ENCODE results near the gene GHR.

Gene GHR

DNA sequence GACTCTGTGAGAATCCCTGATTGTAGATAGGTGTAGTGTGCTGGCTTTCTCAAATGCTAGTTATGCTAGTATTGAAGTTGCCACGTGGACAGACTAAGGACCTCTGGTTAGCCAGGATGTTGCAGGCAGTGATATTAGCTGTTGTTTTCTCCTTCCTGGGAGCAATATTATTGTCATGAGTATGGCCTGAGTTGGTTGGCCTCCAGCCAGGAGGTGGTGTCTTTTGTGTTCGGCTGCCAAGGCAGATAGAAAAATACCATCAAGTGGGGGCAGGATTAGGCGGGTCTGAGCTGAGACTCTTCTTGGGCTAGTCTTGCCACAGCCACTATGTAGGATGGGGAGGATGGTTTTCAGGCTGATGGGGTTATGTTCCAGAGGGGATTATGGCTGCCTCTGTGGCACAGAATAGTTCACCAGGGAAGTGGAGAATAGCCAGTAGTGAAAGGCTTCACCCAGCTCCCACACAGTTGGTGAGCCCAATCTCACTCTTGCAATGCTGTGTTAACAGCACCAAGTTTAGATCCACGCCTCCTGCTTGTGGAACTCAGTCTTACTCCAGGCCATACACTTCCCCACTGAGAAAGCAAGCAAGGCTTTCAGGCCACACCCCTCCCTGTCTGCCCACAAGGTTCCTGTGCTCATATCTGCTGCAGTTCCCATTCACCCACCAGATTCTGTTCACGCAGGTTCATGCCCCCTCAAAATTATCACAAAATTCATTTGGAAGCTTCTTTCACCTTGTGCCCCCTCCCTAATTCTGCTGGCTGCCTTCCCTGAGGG lies 31.2 kb downstream of the GHR start:
- in situ Hi-C loops (cut with MboI; ENCODE audit: low pct_unique_long_range_greater_than_20kb, low sequenced_read_pairs) = no loop called here
- no peak for DNase-seq

GRCh38 chr5:42461033-42461432 lies 37.8 kb downstream of the GHR start:
- in situ Hi-C loops (cut with MboI; ENCODE audit: low pct_unique_long_range_greater_than_20kb, low sequenced_read_pairs) = no loop called here
- no peak for DNase-seq

DNA sequence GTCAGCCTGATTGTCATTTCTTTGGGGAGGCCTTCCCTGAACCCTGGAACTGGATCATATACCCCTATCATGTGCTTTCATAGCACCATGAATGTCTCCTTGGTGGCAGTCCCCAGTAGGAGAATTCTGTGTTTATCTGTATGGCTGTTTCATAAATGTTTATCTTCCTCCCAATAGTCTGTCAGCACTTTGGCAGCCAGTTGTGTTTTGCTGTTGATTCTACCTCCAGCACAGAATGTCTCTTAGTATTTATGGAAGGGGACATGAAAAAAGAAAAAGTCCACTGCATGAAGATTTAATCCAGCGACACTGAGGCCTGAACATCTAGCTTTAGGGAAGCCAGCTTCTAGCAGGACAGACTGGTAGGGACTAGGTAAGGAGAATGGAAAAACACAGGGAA lies 38.3 kb downstream of the GHR start:
- no peak for DNase-seq
- in situ Hi-C loops (cut with MboI; ENCODE audit: low pct_unique_long_range_greater_than_20kb, low sequenced_read_pairs) = no loop called here

DNA sequence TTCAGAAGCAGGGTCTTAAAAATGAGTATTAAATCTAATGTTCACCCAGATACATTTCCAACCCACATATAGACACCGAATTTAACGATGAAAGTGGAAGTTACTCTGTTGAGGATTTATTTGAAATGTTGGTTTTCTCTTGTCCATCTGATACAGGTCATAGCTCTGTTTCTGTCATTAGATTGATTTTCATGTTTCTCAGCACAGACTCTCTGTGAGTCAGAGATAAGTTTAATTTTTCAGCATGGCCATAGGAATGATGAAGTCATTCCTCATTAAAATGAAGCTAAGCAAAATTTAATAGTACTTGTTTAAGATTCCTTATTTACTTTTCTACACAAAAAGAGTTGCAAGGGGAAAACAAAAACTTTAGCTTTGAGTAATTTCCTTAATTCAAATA lies 38.8 kb downstream of the GHR start:
- in situ Hi-C loops (cut with MboI; ENCODE audit: low pct_unique_long_range_greater_than_20kb, low sequenced_read_pairs) = no loop called here

GRCh38 chr5:42467572-42467971 lies 44.3 kb downstream of the GHR start:
- in situ Hi-C loops (cut with MboI; ENCODE audit: low pct_unique_long_range_greater_than_20kb, low sequenced_read_pairs) = no loop called here
- DNase-seq = no peak

More for the DNA sequence above, 38.8 kb downstream of the GHR start:
- DNase-seq = no peak

- in situ Hi-C loops (cut with MboI; ENCODE audit: low pct_unique_long_range_greater_than_20kb, low sequenced_read_pairs) = no loop called here
- no peak for DNase-seq
These were observed 44.8 kb downstream of the GHR start for GRCh38 chr5:42467981-42468524.

GRCh38 chr5:42483472-42484154 lies 60.4 kb downstream of the GHR start:
- DNase-seq = no peak
- in situ Hi-C loops (cut with MboI; ENCODE audit: low pct_unique_long_range_greater_than_20kb, low sequenced_read_pairs) = no loop called here

GRCh38 chr5:42487077-42487476 lies 63.8 kb downstream of the GHR start:
- DNase-seq = no peak
- in situ Hi-C loops (cut with MboI; ENCODE audit: low pct_unique_long_range_greater_than_20kb, low sequenced_read_pairs) = no loop called here

GRCh38 chr5:42487821-42488220 lies 64.6 kb downstream of the GHR start:
- in situ Hi-C loops (cut with MboI; ENCODE audit: low pct_unique_long_range_greater_than_20kb, low sequenced_read_pairs) = no loop called here
- no peak for DNase-seq

- no peak for DNase-seq
- in situ Hi-C loops (cut with MboI; ENCODE audit: low pct_unique_long_range_greater_than_20kb, low sequenced_read_pairs) = no loop called here
These were observed 67.6 kb downstream of the GHR start for GRCh38 chr5:42490831-42491230.

GRCh38 chr5:42491699-42492098 lies 68.5 kb downstream of the GHR start:
- no peak for DNase-seq
- in situ Hi-C loops (cut with MboI; ENCODE audit: low pct_unique_long_range_greater_than_20kb, low sequenced_read_pairs) = no loop called here

- DNase-seq = no peak
- in situ Hi-C loops (cut with MboI; ENCODE audit: low pct_unique_long_range_greater_than_20kb, low sequenced_read_pairs) = no loop called here
These were observed 69.7 kb downstream of the GHR start for GRCh38 chr5:42492974-42493373.

GRCh38 chr5:42494414-42494813 lies 71.2 kb downstream of the GHR start:
- in situ Hi-C loops (cut with MboI; ENCODE audit: low pct_unique_long_range_greater_than_20kb, low sequenced_read_pairs) = no loop called here
- DNase-seq = no peak

GRCh38 chr5:42495914-42496313 lies 72.7 kb downstream of the GHR start:
- no peak for DNase-seq

DNA sequence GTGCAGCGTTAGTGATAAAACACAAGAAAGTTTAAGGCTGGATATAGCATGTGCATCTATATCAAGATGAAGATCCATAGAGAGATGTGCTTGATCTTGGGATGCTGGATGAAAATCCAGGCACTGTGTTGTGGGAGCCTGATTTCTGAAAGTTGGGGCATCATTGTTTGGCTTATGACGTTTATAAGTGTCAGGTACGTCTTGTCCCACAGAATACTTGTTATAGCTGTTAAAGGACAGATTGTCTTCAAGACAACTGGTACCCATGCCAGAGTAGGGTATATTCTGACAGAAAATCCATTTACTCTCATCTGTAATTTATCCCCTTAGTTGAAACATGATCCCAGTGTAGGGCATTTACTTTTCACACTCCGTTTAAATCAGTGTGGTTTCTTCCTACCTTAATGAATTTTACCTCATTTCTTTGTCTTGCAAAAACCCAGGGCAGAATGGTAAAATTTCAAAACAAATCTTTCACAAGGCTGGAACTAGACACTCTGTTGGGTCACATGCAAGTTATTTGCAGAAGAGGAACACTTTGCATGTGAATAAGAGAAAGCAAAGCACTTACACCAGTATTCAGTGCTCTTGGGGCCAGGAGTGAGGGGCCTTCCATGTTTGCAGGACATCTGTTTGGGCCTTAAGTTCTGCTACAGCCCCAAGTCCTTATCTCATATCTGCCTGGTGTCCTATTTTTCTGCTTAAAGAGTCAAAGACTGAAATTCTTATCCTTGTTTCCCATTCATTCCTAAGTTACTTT lies 73.3 kb downstream of the GHR start:
- in situ Hi-C loops (cut with MboI; ENCODE audit: low pct_unique_long_range_greater_than_20kb, low sequenced_read_pairs) = no loop called here
- no peak for DNase-seq

More at GRCh38 chr5:42495914-42496313, 72.7 kb downstream of the GHR start:
- in situ Hi-C loops (cut with MboI; ENCODE audit: low pct_unique_long_range_greater_than_20kb, low sequenced_read_pairs) = no loop called here

DNA sequence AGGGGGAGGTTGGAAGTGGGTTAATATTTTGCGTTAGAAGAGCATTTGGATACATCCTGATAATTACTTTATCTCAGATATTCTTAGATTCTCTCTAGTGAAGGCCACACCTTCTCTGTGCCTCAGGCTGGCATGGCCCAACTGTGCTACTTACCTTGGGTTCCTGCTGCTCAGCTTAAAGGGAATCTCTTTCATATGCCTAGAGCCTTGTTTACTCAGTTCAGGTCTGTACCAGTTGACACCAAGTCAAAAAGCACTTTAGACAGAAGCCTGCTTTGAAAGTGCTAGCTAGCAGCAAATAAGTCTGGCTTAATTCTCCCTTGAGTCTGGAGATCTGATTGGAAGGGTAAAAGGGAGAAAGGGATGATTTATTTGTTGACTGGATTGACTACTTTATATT lies 74.8 kb downstream of the GHR start:
- in situ Hi-C loops (cut with MboI; ENCODE audit: low pct_unique_long_range_greater_than_20kb, low sequenced_read_pairs) = no loop called here
- DNase-seq = no peak

DNA sequence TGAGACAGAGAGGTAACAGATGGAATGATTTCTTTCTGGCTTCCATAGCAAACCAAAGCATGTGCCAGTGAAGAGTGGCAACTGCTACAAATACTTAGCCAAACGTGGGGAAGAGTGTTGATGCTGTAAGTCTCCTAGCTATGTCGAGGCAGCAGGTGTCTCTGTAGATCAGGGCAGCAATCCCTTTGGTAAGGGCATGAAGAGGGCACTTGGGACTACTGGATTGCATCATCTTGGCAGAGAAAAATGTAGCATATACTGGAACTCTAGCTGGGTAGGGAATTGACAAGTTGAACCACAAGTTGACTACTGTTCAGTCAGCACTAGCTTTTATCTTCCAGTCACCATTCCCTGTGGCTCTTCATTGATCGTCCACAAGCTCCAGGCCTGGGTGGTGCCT lies 75.8 kb downstream of the GHR start:
- in situ Hi-C loops (cut with MboI; ENCODE audit: low pct_unique_long_range_greater_than_20kb, low sequenced_read_pairs) = no loop called here
- DNase-seq = no peak

DNA sequence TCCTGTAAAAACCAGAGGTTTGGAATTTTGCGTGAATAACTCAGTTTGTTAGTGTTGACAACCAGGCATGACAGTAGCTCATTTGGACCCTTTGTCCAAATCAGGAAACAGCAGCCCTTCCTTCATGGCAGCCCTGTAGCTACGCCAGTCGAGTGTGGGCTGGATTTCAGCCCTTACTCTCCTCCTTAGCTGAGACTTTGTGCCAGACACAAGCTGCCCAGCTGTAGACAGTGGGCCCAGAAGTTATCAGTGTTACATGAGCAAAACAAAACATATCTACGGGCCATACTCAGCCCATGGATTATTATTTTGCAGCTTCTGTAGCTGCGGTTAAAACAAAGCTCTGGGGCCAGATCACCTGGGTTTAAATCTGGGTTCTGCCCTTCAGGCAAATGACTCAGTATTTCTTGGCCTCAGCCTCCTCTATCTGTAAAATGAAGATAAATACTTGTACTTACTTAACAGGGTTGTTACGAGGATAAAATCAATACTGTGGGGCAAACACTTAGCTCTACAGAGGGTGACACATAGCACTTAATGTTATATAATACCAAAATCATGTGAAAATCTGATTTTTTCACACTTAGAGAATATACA lies 76.9 kb downstream of the GHR start:
- in situ Hi-C loops (cut with MboI; ENCODE audit: low pct_unique_long_range_greater_than_20kb, low sequenced_read_pairs) = no loop called here
- DNase-seq = no peak

GRCh38 chr5:42502613-42503470 lies 79.6 kb downstream of the GHR start:
- in situ Hi-C loops (cut with MboI; ENCODE audit: low pct_unique_long_range_greater_than_20kb, low sequenced_read_pairs) = no loop called here
- DNase-seq = no peak
